NCI-H1092 (cell line): ENCODE results near the gene LIN37.

Source experiments
- DNase-seq: peaks from one replicate; lab custom pipeline; 2025; lab: John Stamatoyannopoulos, UW

LIN37 gene, protein sequence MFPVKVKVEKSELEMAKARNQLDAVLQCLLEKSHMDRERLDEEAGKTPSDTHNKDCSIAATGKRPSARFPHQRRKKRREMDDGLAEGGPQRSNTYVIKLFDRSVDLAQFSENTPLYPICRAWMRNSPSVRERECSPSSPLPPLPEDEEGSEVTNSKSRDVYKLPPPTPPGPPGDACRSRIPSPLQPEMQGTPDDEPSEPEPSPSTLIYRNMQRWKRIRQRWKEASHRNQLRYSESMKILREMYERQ

DNA sequence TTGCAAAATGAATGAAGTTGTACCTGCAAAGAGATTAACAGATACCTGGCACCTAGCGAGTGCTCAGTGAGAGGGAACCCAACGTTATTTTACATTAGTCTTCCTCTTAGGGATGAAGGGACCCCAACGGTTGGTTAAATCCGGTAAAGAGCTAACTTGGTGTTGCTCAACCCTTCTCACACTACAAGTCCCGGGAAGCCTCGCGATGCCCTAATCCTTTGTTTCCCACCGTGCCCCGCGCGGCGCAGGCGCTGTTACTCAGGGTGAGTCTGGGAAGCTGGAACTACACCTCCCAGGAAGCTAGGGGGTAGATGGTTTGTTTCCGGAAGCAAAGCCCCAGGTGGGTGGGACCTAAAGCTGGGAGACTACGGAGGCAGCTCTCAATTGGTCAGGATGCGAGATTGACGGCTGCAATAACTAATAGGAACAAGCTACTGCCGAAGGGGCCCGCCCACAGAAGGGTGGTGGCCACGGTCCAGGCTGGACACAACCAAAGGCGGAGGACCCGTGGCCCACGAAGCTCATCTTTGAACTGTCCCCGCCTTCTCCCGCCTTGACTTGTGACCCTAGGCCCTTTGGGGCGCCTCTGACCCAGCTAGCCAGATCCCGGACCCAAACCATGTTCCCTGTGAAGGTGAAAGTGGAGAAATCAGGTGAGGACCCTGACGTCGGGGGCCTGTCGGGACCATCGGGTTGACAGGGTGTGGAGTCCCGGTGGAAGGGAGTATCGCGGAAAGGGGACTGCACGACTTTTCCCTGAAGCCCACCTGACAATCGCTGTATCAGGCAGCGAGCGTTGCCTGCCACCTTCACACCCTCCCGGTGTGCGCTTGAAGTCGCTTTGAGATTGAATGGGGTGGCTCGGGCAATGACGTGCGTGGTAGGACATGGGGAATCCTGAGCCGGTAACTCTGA is at the start of gene LIN37:
LIN37 (plus strand) TSS at position 471 of the 915 bp plus-strand sequence; CDS start at position 620, 149 bp downstream.
- DNase-seq, result peak; percentile 95

DNA sequence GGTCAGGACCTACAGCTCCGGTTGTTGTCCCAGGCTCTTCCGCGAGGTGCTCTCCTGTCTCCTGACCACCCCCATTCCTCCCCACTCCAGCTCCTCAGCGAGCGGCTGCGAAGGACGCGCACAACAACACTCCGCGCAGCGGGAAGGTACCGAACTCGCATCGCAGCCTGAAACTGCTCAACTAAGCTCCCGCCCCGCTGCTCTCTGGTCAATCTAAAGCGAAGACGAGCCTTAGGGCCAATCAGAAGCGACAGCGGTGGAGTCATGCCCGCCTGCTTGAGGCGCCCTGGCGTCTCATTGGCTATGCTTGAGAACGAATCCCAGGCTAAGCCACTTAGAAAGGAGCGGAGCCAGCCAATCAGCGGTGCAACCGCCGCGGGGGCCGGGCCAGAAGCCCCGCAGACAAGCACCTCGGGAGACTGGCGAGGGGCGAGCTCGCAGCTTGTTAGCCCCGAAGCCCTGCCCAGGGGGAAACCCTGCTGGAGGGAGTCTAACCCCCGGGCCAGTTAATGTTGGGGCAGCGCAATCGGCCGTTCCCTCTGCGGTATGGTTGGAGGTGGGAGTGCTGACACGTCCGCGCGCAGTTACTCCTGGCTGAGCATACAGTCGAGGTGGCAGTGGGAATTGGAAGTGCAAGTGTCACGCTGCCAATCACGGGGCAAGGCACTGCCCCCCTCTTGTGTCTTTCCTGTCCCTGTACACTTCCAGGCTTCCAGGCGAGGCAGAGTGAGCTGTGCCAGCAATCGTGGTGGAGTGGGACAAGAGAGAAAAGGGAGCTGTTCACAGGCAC is 46.0 kb upstream of the LIN37 start:
- DNase-seq, result peak; percentile 96

DNA sequence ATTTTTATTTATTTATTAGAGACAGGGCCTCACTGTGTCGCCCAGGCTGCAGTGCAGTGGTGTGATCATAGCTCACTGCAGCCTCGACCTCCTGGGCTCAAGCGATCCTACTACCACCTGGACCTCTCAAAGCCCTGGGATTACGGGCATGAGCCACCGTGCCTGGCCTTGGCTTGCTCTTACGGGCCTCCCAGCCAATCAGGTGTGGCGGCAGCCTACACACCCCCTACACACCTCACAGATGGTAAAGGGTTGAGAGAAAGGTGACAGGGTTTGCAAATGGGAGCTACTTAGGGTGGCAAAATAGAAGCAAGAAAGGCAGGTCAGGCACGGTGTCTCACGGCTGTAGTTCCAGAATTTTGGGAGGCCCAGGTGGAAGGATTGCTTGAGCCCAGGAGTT is 45.0 kb upstream of the LIN37 start:
- DNase-seq, result no peak

DNA sequence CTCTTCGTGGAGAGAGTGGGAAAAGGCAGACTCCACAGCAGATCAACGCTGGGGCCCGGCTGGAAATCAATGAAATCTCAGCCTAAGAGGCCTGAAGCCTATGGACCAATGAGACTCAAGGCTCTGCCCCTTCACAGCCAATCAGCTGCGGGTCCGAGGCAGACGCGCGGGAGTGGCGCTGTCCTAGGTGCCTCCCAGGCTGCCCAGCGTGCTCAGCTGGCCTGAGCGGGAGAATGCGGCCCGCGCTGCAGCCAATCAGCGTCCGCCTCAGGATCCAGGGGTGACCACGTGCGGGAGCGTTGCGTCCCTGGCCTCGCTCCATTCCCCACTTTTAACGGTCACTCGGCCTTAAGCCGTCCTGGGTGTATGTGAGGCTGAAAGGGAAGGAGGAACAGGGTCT is 44.2 kb upstream of the LIN37 start, which contains the start of gene ZBTB32:
ZBTB32 (plus strand) TSS at position 341 of the 400 bp plus-strand sequence. CDS start 10,069 bp downstream, outside the sequence.
- DNase-seq, result no peak

DNA sequence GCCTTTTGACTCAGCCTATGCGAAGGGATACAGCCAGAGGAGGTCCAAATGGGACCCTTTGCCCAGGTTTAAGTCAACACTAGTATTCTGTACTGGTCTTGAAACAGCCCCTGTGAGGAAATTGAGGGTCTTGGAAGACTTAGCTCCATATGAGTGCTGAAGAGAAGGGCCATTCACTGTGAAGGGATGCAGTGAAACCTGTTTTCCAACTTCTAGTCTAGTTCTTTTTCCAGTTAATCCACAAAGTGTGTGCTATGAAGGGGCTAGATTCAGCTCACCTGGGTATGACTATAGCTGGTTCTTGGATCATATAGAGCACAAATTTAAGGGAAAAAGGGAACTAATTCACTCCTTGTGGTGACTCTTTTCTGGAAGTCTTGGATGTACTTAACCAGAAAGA is 40.0 kb upstream of the LIN37 start:
- DNase-seq, result no peak

DNA sequence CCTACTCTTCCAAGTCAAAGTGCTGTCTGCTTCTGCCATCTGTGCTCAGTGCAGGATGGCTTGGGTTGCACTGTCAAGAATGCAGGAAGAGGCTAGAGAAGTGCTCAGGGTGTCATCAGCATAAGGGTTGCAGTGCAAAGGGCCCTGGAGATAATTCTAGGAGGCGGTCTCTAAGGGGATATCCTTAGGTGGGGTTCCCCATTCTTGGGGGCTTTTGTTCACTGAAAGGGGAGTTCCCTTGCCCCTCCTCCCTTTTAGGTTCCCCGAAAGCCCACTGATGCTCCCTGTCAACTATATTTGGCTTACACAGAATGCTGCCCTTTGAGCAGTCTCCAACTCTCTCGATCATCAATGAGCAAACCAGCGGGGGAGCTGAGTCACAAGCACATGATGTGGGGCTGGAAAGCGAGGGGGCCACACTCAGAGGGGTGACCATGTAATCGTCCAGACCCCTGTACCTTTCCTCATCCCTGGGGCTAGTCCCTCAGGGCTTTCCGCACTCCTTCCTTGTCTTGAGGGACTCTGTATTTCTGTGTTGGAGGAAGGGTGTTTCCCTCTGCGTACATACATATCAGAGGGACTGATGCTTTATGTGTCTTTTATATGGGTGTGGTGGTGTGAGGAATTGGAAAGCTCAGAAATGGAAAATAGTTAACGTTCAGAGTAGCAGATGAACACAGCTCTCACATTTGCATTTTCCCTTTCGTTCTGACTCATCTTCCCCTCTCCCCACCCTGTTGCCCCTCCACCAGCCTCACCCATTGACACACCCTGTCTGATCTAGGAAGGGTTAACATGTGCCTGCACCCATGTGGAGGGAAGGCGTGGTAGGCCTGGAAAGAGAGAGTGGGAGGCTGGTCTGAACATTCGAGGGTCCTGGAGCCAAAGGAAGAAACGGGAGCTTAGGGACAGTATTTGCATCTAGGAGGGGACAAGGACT is 37.3 kb upstream of the LIN37 start:
- no peak for DNase-seq

DNA sequence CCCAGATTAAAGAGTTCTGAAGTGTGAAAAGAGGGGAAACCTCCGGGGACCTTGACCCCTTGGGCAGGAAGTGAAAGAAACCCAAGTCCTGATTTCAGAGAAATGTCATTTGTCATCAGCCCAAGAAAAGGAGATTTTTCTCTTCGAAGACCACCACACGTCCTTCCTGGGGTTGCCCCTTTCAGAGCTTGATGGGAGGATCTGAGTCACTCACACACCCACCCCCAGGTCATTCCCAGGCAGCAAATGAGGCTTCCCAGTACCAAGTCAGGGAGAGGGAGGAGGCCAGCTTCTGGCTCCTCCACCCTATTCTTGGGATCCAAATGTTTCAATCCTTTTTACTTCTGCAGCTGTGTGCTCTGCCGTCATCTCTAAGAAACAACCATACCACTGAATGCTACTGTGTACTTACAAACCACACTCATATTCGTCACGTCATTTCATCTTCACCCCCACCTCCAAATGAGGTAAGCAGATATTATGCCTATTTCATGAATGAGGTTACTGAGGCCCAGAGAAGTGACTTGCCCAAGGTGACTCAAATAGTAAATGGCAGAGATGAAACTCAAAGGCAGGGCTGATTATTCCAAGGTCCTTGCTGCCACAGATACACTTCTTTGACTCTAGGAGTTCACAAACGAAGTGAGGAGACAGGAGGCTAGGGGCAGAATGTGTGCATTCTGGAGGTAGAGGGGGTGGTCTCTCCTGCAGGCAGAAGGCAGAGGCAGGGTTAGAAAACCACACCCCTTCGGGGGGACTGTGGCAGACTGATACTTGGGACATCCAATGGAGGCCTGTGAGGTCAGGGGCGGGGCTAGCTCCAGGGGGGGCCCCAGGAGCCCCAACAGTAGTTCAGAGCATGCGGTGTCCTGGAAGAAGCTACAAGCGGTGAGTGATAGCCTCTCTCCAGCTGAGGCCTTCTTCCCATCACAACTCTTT is 35.5 kb upstream of the LIN37 start:
- no peak for DNase-seq

DNA sequence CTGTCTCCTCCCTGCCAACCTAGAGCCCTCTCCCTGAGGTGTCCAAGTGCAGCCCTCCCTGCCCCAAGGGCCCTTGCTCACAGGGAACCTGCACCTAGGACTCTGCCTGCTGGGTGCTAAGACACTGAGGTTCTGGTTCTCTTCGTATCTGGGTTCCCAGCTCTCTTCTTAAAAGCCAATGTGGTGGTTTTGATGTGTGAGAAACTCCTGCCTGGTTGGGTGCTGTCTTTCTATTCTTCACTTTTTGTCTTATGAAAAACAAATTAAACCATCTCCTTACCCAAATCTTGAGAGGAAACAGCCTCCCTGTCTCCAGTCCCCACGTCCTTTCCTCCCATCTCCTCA is 34.9 kb upstream of the LIN37 start:
- DNase-seq, result no peak

DNA sequence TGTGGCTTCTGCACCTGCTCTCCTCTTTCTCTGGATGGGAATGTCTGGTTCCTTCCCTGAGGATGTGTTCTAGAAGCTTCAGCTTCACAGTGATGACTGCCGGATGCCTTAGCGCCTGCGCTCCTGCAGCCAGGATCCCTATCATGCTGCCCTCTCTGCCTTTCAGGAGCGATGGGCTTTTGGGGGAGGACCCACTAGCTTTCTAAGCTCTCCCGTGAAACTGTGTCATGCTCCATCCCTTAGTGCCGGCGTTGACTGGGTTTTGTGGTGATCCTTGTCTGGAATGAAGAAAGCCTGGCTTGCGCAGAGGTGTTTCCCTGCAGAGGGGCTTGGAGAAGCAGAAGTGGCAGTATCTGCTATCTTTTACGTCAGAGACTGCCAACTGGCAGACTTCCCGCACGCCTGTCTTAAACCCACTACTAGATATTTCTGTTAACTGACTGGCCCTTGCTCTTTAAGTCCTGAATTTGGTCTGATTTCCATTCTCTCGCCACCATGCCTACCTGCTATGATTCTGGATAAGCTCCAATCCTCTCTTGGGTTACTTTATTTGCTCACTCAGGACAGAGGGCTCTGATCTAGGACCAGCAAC is 34.4 kb upstream of the LIN37 start:
- DNase-seq, result no peak

DNA sequence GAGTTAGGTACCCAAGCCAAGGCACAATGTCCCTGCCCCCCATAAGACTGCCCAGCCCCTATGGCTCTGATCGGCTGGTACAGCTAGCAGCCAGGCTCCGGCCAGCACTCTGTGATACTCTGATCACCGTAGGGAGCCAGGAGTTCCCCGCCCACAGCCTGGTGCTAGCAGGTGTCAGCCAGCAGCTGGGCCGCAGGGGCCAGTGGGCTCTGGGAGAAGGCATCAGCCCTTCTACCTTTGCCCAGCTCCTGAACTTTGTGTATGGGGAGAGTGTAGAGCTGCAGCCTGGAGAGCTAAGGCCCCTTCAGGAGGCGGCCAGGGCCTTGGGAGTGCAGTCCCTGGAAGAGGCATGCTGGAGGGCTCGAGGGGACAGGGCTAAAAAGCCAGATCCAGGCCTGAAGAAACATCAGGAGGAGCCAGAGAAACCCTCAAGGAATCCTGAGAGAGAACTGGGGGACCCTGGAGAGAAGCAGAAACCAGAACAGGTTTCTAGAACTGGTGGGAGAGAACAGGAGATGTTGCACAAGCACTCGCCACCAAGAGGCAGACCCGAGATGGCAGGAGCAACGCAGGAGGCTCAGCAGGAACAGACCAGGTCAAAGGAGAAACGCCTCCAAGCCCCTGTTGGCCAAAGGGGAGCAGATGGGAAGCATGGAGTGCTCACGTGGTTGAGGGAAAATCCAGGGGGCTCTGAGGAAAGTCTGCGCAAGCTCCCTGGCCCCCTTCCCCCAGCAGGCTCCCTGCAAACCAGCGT is 33.6 kb upstream of the LIN37 start:
- no peak for DNase-seq

DNA sequence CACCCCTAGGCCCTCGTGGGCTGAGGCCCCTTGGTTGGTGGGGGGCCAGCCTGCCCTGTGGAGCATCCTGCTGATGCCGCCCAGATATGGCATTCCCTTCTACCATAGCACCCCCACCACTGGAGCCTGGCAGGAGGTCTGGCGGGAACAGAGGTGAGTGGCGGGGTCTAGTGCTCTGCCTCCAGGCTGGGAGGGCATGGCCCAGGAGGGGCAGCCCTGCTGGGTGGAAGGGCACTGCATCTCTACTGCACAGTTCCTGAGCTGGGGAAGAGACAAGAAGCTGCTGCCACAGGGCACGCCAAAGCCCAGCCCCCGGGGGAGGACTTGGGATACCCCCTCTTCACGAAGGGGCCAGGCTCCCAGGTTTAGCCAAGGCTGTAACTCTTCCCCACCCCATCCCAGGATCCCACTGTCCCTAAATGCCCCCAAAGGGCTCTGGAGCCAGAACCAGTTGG is 33.0 kb upstream of the LIN37 start:
- DNase-seq, result no peak

DNA sequence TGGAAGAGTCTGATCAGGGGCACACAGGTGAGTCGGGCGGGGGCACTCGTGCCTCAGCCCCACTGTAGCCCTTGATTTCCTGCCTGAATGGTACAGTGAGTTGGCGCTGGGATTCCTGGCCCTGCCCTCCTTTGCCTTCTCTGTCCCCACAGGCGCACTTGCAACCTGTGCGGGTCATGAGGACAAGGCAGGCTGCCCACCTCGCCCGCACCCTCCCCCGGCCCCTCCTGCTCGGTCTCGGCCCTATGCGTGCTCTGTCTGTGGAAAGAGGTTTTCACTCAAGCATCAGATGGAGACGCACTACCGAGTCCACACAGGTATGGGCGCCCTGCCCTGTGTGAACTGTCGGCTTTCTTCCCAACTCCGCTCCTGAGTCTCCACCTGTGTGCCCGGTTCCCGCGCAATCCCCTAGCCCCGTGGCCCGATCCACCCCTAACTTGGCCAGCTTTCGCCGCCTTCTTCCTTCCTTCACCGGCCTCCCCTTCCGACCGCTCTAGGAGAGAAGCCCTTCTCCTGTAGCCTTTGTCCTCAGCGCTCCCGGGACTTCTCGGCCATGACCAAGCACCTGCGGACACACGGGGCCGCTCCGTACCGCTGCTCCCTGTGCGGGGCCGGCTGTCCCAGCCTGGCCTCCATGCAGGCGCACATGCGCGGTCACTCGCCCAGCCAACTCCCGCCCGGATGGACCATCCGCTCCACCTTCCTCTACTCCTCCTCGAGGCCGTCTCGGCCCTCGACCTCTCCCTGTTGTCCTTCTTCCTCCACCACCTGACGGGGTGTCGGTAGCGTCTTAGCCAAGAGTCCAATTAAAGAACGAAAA is 32.2 kb upstream of the LIN37 start:
- no peak for DNase-seq

DNA sequence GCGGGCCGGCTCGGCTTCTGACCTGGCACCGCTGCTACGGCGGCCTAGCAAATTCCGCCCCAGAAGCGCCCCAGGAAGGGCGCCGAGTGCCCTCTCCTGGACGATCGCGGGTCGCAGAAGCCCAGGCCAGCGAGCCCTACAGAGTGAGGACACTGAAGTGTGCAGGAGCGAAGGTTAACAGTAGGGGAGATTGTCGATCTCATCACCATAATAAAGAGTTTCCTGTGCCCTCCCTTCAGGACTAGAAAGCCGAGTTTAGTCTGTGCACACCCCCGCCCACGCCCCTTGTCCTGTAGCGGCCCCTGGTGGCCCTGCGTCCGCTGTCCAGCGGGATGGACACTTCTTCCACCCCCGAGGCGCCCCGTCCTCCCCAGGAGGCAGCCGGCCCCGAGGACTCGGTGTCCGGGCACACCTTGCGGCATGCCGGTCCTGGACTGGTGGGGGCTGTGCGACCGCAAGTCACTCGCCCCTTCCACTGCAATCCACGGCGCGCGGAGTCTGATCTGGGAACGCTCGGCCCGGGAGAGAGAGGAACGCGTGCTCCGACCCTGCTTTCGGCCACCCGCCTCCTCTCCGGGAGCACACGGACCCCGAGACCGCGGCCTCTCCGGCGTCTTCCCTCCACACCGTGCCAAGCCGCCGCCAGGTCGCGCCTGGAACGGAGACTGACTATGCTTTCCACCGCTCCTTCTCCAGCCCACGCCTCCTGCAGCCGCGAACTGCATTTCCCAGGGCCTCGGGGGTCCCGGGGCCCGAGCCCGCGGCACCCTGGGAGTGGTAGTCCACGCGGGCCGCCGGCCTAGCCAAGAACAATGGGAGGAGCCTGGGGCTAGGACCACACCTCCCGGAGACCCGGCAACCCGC is 31.3 kb upstream of the LIN37 start:
- peak; percentile 37 for DNase-seq

DNA sequence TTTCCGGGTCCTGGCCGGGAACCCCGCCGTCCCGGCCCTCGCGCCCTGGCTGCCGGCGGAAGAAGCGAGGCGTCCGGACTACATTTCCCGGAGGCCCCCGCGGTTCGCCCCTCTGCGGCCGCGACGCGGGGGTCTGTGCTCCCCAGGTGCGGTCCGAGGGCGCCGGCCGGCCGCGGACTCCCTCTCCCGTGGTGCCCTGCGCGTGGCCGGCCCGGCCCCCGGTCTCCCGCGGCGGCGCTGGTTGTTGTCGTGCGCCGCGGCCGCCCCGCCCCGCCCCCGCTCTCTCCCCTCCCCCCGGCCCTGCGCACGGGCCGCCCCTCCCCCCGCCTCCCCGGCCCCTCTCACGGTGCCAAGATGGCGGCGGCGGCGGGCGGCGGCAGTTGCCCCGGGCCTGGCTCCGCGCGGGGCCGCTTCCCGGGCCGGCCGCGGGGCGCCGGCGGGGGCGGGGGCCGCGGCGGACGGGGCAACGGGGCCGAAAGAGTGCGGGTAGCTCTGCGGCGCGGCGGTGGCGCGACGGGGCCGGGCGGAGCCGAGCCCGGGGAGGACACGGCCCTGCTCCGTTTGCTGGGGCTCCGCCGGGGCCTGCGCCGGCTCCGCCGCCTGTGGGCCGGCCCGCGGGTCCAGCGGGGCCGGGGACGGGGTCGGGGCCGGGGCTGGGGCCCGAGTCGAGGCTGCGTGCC is 30.6 kb upstream of the LIN37 start, which contains the start of gene KMT2B:
KMT2B (plus strand) TSS at position 339 of the 680 bp plus-strand sequence; CDS start at position 355, 16 bp downstream.
- peak; percentile 89 for DNase-seq

DNA sequence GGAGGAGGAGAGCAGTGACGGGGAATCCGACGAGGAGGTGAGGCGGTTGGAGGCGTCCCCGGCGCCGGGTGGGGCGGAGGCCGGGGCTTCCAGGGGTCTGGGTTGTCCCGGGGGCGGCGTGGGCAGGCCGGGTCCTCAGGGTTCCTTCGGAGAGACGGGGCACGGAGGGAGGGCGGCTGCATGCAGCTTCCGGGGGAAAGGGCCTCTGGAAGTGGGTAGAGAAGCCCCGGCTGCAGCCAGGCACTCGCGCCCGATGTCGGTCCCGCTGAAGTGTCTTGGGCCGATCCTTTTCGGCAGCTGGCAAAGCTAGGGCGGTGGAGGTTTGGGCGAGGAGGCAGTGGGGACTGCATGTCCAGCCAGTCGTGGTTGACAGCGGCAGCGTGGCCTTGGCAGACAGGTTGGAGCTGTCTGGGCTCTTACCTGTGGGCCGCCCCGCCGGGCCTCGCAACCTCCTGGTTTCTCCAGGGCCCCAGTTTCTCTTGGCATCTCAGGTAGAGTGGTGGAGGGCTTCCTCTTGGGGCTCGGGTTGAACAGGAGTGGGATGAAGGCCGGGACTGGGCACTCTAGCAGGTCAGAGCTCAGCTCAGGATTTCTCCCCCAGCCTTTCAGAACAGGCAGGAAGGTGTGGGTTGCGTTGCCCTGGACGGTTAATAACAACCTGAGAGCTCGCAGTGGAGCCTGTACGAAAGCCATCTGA is 29.9 kb upstream of the LIN37 start:
- no peak for DNase-seq
